RPMI7951 (cell line): ENCODE measurements around the gene CFHR5. TPM values are rescaled to one million over a fixed set of nuclear protein-coding genes. Genes with fewer than 3 reads are reported as not detected.
A peak's percentile ranks its signal among the peaks of the same experiment; 100 is the strongest.
"Not testable (repeated sequence)": the region's sequence is repeated elsewhere in the genome, so short reads cannot be mapped to it uniquely, and the experiment has no call there.

ENCODE experiments used
- DNase-seq: peaks from one replicate; pipeline ENCODE4 v3.0.0-alpha.2; 2012; ENCODE audit warnings: low read depth
- total RNA-seq: library from RNA; depleted of rRNA; stranded (reverse); fragments of >200 nt; shearing (Covaris generic); gene quantifications from 2 replicates; pipeline ENCODE4 v1.2.3, GENCODE V29; 2014; rRNA removed

CFHR5 gene
- not detected in 2 replicates for total RNA-seq

DNA sequence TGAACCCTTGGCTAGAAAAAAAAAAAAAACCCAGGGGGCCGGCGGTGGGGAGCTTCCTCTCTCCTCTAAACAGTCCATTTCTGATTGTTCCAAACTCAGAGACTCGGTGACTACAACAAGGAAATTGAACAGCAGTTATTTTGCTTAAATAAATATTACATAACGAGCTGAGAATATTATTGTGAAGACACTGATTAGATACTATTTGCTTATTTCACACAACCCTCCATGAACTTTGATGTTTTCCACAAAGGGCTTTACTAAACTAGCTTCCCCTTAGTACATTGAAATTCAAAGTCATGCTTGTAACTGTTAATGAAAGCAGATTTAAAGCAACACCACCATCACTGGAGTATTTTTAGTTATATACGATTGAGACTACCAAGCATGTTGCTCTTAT, at the start of gene CFHR5:
Gene CFHR5, plus strand, starts transcription at position 279 of the 400 bp plus-strand sequence. Its CDS starts 109 bp downstream, at position 388.
- DNase-seq: no peak

DNA sequence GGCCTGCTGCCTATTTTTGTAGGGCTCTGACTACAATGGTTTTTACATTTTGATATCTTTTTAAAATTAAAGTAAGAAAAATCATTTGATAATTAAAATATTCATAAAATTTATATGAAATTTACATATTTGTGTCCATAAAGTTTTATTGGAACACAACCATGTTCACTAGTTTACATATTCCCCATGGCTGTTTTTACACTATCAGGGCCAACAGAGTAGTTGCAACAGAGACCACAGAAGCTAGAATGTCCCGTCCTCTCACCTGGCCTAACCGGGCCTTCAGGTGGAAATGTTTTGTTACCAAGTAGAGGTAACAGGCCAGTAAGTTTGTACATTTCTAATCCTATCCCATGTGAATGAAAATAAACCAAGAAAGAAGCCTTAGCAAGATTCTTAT, 44.5 kb upstream of the CFHR5 start:
- DNase-seq: not testable (repeated sequence)

DNA sequence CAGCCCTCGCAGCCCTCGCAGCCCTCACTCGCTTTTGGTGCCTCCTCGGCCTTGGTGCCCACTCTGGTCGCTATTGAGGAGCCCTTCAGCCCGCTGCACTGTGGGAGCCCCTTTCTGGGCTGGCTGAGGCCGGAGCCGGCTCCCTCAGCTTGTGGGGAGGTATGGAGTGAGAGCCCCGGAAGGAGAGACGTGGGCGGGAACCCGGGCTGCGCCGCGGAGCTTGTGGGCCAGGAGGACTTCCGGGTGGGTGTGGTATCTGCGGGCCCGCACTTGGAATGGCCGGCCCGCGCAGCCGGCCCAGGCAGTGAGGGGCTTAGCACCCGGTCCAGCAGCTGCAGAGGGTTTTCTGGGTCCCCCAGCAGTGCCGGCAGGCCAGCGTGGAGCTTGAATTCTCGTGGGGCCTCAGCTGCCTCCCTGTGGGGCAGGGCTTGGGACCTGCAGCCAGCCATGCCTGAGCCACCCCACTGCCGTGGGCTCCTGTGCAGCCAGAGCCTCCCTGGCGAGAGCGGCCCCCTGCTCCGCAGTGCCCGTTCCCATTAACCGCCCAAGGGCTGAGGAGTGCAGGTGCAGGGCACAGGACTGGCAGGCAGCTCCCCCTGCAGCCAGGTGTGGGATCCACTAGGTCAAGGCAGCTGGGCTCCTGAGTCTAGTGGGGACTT, 43.7 kb upstream of the CFHR5 start:
- peak; percentile 72 for DNase-seq

DNA sequence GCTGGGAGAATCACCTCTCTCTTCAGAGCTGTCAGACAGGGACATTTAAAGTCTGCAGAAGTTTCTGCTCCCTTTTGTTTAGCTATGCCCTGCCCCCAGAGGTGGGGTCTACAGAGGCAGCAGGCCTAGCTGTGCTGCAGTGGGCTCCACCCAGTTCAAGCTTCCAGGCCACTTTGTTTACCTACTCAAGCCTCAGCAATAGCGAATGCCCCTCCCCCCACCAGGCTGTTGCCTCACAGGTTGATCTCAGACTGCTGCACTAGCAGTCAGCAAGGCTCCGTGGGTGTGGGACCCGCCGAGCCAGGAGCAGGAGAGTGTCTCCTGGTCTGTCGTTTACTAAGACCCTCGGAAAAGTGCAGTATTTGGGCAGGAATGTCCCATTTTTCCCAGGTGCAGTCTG, 35.9 kb upstream of the CFHR5 start:
- not testable (repeated sequence) for DNase-seq

DNA sequence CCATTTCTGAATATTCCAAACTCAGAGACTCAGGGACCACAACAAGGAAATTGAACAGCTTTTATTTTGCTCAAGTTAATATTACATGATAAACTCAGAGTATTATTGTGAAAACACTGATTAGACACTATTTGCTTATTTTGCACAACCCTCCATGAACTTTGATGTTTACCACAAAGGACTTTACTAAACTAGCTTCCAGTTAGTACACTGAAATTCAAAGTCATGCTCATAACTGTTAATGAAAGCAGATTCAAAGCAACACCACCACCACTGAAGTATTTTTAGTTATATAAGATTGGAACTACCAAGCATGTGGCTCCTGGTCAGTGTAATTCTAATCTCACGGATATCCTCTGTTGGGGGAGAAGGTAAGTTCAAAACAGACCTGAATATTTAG, 33.8 kb upstream of the CFHR5 start, which contains the start of gene CFHR2:
Gene CFHR2, plus strand, starts transcription at position 171 of the 400 bp plus-strand sequence. Its CDS starts 143 bp downstream, at position 314.
- not testable (repeated sequence) for DNase-seq

DNA sequence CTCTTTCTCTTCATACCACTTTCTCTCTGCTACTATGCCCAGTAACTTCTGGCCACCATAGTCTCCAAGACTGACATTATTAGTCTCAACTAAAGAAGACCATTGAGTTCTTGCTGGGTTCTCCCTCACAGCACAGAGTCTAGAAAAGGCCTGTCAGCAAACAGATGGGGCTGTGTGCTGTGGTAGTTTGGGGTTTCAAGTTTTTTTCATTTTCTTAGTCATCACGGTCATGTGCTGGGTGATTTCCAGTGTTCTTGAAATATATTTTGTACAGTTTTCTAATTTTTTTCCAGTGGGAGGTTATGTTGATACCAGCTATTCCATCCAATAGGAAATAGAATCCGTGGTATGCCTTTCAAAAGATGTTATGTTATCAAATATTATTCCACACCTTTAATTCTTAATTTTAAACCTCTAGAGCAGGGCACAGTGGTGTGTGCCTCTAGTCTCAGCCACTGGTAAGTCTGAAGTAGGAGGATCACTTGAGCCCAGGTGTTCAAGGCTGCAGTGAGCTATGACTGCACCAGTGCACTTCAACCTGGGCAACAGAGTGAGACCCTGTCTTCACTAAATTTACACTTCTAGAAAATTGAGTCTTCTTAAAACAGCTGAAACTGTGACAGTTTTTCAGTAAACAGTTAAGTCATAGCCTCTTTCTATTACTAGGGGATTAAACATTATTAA, 25.5 kb upstream of the CFHR5 start:
- no peak for DNase-seq

DNA sequence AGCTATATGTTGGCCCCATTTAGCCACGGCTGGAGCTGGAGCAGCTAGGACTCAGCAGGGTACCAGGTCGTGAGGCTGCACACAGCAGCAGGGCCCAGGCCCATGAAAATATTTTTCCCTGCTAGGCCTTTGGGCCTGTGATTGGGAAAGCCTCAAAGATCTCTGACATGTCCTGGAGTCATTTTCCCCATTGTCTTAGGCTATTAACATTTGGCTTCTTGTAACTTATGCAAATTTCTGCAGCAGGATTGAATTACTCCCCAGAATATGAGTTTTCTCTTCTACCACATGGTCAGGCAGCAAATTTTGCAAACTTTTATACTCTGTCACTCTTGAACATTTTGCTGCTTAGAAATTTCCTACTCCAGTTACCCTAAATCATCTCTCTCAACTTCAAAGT, 22.6 kb upstream of the CFHR5 start:
- no peak for DNase-seq

DNA sequence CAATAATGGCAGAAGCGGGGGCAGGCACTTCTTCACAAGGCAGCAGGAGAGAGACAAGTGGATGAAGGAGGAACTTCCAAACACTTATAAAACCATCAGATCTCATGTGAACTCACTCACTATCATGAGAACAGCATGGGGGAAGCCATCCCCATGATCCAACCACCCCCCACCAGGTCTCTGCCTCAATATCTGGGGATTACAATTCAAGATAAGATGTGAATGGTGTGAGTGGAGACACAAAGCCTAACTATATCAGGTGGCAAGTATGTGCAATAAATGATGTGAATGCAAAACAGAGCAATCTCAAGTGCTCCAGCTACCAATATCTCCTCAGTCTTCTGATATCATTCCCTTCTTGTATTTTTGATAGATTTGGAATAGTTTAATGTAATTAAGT, 21.4 kb upstream of the CFHR5 start:
- DNase-seq: no peak

DNA sequence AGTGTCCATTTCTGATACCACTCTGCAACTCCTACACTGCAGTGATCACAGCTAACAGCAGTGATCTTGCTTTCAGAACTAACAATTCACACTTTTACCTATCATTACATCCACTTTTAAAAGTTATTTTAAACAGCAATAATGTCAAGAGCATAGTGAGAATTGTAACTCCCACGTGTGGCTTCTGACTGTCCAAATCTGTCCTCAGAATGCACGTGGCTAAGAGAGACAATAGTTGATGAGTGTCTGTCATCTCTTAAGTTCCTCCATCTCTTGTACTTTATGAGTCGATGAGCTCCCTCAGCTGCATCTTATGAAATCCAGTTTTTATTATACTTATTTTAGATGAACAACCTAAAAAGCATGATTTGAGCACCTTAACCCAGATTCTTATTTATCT, 16.5 kb upstream of the CFHR5 start:
- no peak for DNase-seq

DNA sequence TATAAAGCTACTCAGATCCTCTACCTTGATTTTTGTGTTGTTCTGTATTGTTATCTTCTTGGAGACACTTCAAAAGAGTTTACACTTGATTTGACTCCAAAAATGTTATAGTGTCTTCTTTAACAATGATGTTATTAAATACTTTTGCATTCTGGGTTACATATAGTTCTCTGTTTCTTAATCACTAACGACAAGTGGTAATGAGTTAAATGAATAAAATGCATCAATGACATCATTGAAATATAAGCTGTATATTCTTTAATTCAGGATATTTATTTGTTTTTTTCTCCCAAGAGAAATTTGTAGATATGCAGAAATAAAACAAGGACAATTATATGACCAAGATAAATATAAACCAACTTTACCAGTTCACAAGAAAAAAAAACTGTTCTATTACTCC, 7.2 kb upstream of the CFHR5 start:
- DNase-seq: no peak

DNA sequence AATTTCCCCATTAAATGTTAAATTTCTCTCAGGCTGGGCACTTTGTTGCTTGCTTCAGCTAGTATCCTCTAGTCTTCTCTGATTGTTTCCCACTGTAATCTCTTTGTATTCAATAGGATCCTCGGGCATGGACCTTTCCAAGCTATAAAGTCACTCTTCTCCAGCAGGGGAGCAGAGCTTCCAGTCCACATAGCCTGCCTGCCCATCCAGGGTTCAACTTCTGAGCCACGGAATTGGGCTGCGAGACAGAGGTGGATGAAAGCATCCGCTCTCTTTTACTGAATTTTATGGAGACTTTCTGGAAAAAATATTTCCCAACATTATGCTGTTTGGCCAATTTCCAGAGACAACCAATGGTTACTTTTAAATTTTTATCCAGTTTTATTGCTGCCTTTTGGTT, 1.1 kb upstream of the CFHR5 start:
- no peak for DNase-seq

DNA sequence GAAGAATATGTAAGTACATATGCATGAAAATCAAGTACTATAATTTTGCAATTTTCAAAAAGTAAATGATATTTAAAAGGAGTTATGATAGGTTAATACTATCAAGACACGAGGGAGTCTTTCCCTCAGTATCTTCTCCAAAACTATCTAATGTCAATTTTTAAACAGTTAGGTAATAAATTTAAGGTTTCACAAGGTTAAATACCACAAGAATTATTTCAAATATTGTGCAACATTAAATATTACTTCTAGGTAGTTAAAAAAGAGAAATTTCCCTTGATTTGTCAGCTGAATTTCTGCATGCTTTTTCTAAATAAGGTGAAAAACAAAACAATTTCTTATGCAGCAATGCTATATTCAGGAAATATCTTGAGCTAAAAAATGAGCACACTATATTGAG, 3.5 kb downstream of the CFHR5 start:
- no peak for DNase-seq

DNA sequence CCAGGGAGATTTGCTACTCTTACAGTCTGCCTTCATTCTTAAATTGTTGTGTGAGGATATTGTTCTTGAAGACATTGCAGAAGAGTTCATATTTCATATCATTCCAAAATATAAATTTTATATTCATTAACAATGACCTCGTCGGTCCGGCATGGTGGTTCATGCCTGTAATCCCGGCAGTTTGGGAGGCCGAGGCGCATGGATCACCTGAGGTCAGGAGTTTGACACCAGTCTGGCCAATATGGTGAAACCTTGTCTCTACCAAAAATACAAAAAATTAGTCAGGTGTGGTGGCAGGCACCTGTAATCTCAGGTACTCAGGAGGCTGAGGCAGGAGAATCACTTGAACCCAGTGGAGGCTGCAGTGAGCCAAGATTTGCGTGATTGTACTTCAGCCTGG, 4.9 kb downstream of the CFHR5 start:
- DNase-seq: not testable (repeated sequence)

DNA sequence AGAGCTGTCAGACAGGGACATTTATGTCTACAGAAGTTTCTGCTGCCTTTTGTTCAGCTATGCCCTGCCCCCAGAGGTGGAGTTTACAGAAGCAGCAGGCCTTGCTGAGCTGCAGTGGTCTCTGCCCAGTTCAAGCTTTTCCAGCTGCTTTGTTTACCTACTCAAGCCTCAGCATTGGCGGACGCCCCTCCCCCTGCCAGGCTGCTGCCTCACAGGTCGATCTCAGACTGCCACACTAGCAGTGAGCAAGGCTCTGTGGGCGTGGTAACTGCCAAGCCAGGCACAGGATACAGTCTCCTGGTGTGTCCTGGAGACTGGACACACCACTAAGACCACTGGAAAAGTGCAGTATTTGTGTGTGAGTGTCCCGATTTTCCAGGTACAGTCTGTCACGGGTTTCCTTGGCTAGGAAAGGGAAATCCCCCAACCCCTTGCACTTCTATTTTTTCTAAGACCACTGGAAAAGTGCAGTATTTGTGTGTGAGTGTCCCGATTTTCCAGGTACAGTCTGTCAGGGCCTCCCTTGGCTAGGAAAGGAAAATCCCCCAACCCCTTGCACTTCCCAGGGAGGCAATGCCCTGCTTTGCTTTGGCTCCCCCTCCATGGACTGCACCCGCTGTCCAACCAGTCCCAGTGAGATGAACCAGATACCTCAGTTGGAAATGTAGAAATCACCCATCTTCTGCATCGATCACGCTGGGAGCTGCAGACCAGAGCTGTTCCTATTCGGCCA, 14.7 kb downstream of the CFHR5 start:
- peak; percentile 5 for DNase-seq

DNA sequence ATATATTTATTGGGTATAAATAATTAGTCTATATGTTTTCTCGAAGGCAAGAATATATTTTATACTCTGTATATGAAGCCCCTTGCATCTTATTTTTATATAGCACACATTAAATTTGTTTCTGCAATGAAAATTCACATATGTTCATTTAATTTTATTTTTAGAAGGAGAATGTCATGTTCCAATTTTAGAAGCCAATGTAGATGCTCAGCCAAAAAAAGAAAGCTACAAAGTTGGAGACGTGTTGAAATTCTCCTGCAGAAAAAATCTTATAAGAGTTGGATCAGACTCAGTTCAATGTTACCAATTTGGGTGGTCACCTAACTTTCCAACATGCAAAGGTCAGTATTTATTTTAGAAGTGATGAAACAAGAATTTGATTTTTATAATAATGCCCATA, 16.6 kb downstream of the CFHR5 start:
- no peak for DNase-seq

DNA sequence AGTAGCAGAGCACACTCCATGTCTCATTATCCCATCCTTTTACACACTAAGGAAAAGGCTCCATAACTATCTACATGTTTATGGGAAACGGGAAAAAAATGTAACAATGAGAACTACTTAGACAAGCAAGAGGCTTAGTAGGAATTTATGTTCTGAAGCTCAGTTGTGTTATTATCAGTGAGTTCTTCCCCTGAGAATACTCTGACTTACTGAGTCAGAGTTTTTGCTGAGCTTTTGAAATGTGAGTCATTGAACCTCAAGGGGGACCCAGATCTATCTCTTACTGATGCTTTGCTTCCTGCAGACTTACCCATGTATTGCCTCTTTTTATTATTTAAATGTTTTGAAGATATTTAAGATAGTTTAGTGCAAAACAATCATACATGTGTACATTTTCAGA, 20.1 kb downstream of the CFHR5 start:
- peak; percentile 15 for DNase-seq

DNA sequence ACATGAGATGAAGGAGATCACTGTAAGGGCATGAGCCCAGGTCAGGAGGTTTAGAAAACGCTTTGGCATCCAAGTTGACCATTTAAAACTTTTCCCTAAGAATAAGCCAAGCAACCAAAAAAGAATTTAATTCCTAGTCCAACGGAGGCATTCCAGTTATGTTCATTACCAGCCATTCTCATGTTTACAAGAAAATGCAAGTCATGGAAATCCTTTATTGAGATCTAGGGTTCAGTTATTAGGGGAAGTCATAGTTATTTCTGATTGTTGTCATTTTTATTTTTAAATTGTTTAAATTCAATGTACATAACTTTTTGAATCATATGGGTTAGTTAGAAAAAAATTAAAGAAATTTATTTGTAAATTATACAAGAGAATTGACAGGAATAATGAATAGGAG, 24.5 kb downstream of the CFHR5 start:
- DNase-seq: no peak

DNA sequence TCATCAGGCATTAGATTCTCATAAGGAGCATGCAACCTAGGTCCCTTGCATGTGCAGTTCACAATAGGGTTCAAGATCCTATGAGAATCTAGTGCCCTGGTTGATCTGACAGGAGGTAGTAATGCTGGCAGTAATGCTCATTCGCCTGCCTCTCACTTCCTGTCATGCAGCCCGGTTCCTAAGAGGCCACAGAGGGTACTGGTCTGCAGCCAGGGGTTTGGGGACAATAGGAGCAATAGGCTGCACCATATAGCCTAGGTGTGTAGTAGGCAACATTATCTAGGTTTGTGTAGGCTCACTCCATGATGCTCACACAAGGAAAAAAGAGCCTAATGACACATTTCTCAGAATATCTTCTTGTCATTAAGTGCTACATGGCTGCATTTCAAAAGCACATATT, 25.8 kb downstream of the CFHR5 start:
- DNase-seq: no peak

DNA sequence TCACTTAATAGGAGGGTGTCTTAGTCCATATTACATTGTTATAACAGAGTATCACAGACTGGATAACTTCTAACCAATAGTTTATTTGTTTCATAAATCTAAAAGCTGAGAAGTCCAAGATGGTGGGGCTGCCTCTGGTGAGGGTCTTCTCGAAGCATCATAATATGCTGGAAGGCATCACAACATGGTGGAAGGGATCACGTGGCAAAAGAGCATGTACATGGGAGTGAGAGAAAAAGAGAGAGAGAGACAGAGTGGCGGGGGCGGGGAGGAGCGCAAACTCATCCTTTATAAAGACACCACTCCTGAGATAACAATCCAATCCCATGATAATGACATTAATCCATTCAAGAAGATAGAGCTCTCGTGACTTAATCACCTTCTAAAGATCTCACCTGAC, 31.5 kb downstream of the CFHR5 start:
- DNase-seq: peak; percentile 4

DNA sequence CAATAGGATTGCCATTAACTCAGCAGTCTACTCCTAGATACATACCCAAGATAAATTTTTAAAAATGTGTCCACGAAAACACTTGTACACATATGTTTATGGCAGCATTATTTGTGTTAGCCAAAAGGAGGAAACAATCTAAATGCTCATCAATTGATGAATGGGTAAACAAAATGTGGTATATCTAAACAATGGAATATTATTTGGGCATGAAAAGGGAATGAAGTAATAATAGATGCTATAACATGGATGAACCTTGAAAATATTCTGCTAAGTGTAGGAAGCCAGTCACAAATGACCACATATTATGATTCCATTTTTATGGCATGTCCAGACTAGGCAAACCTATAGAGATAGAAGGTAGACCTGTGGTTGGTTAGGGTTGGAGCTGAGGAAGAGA, 34.3 kb downstream of the CFHR5 start:
- no peak for DNase-seq

DNA sequence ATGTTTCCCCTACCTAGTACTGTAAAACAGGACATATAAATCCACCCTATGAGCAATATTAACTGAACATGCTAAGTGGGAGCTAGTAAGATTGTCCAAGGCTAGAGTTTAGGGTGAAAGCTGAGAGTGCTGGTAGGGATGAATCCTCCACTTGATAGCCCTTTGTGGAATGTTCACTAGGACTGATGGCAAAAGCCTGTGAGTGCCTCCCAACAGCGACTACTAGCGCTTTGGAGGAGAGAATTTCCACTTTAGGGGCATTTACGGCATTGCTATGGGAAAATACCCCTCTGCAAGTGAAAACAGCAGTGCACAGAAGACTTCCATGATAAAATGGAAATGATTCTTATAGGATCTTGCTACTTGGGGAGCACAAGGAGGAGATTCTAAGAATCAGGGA, 35.9 kb downstream of the CFHR5 start:
- DNase-seq: no peak

DNA sequence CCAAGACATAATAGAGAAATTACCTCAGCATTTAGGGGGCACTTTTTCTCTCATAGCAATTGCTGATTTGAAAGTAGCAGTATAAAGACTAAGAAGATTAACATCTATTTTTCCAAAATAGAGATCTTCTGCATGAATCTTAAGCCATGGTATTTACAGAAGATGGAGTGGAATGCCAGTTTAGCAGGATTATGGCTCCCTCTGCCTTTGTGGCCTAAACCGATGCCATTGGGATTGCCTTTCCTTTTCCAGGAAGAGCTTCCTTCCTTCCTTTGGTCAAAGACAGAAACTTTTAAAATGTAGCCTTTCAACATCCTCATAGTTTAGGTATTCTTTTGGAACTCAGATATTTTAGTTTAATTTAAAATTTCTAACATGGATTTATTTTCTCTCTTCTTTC, 39.4 kb downstream of the CFHR5 start:
- DNase-seq: no peak
